GM21447 (cell line): ENCODE measurements around the gene CEP170B.
"Not testable (repeated sequence)": the region's sequence is repeated elsewhere in the genome, so short reads cannot be mapped to it uniquely, and the experiment has no call there.

Experiments
- ATAC-seq: cut with Tn5 transposase; IDR thresholded peaks from one replicate; pipeline ENCODE4 v1.9.1; 2021; ENCODE audit not compliant: unreplicated experiment

Gene CEP170B

DNA sequence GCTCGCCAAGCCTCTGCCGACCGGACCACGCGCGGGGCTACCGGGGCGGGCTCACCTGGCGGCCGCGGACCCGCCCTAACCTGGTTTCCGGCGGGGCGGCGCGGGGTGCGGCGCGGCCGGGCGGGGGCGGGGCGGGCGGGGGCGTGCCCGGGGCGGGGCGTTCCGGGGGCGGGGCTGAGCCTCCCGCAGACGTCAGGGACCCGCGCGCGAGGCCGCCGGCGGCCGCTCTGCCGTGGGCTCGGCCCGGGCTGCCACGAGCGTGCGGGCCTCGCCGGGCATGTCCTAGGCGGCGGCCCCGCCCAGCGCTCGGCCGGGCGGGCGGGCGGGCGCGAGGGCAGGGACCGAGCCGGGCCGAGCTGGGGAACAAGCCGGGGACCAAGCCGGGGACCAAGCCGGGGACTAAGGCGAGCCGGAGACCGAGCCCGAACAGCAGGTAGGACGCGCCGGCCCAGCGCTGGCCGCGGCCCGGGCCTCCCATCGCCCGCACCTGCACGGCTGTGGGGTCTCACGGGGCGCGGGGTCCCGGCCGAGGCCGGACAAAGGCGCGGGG, at the start of gene CEP170B:
TSS of gene CEP170B (plus strand) at position 188 of the 550 bp plus-strand sequence. CDS start 3,183 bp downstream, outside the sequence.
- no peak for ATAC-seq

DNA sequence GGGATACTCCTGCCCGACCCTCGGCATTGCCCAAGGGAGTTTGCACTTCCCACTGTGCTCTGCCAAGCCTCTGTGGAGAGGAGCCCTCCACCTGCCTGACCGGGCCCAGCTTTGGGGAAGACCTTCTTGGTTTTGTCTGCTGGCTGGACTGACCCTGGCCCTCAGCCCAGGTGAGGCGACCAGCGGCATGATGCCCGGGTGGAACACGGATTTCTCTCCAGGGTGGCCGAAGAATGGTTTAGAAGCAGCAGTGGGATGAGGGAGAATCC, 48.5 kb upstream of the CEP170B start:
- no peak for ATAC-seq

DNA sequence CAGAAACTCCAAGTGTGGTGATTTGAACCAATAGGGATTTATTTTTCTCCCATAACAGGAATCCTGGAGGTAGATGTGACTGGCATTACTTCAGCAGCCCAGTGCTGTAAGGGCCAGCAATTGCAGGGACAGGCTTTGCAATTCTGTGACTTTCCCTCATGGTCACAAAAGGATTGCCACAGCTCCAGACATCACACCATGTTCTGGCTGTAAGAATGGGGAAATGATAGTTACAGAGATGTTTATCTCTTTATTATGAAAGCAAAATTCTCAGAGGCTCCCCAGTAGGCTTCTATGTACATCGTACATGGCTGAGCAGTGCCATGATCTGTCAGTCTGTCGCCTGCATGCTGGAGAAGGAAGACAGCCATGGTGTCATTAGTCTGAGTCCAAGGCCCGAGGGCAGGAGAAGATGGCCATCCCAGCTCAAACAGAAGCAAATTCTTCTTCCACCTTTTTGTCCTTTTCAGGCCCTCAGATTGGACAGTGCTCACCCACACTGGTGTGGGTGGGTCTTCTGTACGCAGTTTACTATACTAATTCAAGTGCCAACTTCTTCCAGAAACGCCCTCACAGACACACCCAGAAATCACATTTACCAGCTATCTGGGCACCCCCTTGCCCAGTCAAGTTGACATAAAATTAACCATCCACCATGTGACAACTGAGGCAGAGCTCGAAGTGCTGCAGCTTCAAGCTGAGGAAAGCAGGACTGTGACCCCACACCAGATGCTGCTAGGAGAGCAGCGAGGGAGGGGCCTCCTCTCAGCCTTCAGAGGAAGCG, 46.9 kb upstream of the CEP170B start:
- no peak for ATAC-seq

DNA sequence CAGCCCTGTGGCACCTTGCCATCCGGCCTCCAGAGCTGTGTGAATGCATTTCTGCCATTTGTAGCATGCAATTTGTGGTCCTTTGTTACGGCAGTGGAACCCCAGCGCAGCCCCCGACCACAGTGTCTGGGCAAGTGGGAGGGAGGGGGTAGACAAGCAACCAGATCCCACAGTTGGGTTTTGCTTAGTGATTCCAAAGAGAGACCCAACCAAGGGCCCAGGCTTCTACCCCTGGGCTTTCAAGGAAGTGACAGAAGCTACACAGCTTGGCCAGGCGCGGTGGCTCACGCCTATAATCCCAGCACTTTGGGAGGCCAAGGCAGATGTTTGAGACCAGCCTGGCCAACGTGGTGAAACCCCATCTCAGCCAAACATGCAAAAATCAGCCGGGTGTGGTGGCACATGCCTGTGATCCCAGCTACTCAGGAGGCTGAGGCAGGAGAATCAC, 46.3 kb upstream of the CEP170B start:
- no peak for ATAC-seq

DNA sequence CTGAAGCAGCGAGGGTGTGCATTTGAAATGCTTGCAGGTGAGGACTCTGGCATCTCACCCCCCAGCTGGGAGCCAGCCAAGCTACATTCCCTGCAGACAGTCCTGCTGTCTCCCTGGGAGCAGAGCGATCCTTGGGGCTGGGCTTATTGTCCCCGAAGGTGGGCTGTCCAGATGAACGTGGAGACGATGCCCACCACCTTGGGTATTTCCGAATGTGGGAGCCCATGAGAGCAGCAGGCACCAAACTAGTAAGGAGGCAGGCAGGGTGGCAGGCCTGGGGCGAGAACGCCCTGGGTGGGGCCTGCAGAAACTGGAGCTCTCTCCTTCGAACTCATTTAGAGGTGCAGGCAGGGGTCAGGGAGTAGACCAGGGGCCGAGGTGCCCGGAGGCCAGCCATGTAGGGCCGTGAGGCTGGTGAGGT, 45.7 kb upstream of the CEP170B start:
- ATAC-seq = no peak

DNA sequence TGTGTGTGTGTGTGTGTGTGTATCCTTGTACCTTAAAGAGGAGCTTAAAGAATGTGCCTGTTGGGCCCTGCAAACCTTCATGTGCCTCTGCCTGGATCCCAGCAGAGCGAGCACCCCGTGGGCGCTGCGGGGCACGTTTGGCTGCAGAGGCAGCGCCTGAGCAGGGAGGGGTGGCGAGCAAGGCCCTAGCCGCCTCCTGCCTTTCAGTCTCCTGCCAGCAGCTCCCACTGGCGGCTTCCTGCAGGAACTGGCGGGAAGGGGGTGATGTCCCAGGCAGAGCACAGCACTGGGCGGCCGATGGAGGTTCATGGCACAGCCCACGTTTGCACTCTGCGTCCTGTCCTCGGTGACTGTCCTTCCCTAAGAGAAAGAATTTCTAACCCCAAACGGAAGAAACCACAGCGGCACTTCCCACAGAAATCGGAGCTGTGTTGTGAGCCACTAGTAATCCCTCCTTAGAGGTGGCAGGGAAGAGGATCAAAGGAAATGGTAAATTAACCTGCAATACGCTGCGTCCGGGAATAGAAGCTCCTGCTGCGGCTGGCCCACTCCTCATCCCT, 44.3 kb upstream of the CEP170B start:
- no peak for ATAC-seq

DNA sequence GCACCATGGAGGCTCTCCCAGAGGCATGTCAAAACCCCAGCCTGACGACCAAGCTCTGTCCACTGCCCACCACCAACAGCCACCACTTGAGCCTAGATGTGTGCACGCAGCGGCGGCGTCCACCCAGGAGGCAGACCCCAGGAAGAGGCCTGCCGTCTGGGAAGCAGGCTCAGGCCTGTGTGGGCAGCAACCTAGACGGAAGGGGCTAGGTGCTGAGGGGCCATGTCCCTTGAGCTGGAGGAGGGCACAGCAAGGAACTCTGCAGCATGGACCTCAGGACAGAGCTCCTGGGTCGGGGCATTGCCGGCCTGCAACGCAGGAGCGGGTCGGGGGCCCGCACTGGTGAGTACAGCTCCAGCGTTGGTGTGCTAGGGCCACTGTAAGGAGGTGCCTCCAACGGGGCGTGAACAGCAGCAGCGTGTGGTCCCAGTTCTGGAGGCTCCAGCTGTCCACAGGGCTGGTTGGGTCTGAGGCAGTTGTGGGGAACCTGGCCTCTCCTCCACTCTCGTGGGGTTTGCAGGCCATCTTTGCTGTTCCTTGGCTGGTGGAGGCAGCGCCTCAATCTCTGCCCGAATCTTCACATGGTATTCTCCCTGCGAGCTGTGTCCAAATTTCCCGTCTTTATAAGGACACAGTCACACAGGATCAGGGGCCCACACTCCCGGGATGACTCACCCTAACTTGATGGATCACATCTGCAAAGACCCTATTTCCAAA, 43.7 kb upstream of the CEP170B start:
- ATAC-seq = no peak

DNA sequence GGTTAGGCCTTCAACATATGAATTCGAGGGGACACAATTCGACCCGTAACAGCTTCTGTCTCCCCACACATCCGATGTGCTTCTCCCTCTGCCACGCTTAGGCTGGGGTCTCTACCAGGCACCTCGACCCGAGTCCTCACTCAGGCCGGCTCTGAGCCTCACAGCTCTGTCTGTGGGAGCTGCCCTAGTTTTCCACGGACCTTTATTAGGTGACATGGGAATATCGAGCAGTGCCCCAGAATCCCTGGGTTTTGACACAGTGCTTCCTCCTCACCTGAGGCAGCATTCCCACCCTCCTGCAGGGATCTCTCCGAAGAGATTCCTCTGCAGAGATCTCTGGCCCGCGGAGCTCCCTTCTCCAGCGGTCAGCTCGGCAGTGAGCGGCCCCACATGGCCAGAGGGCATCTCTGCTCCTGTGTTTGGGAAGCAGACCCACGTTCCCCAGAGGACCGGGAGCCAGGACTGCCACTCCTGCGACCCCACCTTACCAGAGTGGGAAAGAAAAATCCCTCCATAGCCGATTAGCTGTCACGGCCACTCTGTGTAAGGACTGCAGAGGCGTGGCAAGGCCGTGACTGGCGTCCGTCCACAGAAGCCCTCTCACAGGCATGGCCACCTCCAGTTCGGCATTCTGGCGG, 43.0 kb upstream of the CEP170B start:
- ATAC-seq = no peak

DNA sequence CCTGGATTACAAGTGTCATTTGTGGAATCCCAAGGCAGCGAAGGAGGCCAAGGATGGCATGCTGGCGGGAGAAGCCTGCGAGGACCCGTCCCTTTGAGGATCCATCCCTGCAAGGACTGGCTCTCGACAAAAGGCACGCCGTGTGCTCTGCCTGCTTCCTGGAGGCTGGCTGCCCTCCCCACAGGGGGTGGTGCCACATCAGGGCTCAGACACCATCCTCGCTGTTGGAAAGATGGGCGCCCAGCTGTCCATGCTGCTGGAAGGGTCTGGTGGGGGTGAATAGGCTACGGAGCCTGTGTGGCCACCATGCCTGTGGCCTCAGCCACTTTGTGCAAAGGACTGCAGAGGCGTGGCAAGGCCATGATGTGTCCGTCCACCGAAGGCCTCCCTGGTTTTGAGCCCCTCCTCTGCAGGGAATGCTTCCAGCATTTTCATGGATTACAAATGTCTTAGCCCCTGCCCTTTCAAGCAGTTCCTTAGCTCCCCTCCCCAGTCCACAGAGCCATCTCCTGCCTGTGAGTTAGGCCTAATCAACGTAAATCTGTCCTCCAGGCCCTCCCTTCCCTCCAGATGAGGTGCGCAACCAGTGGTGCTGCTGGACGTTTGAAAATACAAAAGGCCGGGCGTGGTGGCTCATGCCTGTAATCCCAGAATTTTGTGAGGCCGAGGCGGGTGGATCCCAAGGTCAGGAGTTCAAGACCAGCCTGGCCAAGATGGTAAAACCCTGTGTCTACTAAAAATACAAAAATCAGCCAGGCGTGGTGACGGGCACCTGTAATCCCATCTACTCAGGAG, 42.0 kb upstream of the CEP170B start:
- no peak for ATAC-seq

DNA sequence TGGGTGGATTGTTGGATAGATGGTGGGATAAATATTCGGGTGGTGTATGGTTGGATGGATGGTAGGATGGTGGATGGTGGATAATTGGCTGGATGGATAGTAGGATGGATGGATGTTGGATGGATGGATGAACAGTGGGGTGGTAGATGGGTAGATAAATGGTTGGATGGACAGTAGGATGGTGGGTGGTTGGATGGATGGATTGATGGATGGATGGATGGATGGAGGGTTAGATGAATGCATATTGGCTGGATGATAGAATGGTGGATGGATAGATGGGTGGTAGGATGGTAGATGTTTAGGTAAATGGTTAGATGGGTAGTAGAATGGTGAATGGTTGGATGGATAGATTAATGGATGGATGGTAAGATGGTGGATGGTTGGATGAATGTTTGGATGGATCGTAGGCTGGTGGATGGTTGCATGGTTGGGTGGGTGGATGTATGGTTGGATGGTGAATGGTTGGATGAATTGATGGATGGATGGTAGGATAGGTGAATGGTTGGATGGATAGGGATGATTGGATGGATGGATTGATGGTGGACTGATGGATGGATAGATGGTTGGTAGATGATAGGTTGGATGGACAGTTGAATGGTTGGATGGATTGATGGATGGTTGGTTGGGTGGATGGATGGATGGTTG, 40.6 kb upstream of the CEP170B start:
- ATAC-seq = no peak

DNA sequence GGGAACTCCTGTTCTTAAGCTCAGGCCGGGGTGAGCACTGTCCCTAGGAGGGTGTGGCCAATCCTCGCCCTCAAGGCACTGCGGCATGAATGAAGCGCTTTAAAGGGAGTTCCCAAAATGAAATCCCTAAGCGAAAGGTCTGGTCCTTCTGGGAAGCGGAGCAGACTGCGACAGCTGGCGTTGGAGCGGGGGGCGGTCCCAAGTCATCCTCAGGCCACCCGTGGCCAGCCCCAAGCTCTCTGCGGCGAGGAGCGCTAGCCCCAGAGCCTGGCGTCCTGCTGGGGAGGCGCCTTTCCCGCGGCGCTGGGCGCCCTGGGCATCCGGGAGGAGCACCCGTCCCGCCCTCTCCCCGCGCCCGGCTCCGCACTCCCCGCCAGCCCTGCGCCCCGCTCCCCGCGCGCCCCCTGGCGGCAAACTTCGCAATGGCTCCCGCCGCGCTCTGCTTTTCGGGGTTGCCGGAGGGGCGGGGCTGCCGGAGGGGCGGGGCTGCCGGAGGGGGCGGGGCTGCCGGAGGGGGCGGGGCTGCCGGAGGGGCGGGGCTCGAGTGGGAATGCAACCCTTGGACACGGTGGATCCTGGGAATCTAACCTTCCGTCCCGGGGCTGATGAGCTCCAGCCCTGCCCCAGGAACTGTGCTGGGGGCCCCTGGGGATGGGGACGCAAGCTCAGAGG, 38.7 kb upstream of the CEP170B start:
- ATAC-seq = peak; percentile 72

DNA sequence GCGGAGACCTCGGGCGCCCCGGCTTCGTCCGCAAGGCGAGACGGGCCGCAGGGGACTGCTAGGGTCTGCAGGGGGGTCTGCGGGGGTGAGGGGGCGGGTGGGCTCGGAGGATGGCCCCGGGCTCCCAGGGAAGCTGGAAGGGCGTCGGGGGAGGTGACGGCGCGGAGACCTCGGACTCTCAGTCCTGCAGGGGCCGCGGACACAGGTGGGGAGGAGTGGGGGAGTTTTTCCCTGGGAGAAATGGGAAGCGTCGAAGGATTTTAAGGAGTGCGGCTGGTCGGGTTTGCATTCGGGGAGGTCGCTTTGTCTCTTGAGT, 38.2 kb upstream of the CEP170B start:
- ATAC-seq = no peak

DNA sequence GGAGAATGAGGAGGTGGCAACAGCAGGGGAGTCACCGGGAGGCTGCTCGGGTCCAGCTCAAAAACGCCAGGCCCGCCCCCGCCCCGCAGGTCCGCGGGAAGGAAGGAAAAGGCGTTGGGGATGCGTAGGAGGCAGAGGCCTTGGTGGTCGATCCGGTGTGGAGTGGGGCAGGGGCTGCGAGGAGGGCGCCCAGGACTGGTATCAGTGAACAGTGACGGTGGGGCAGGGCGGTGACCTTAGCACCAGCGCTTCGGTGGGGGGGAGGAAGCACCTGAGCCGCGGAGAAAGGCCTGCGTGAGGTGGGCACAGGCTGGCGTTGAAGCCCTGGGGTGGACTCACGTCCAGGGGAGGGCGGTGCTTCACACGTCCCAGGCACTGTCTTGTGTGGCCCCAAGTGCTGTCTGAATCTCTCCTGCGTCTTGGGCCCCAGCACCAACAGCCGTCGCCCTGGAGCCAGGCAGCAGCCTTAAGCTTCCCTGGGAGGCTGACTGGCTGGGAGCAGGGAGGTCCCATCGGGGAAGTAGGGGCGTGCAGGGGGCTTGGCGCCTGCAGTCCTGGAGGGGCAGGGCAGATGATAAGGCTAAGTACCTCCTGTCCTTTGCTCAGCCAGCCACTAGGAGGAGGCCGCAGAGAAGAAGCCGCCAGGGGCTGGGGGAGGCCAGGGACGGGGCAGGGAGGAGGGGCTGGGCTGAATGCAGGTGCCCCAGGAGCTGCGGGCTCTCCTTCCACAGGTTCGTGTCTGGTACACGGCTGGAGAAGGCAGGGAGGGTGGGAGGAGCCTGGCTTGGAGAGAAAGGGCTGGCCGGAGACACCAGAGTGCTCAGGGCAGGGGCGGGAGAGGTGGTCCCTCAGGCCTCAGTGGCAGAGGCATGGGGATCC, 37.7 kb upstream of the CEP170B start:
- no peak for ATAC-seq

DNA sequence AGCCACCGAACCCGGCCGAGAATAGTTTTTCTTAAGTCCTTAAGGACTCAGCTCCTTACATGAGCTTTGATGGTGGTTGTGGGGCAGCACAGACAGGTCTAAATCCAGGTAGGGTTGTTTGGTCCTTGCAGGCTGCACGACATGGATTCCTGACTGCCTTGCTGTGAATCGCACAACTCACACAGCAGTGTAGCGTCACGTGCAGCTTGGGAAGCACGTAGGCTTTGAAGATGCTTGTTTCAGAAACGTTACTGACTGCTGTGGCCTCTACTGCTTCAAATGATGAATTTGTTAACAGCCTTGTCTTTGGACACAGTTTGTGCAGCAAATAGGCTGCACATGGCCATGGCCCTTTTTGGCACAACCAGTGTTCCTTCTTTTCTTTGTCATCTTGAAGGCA, 34.3 kb upstream of the CEP170B start:
- ATAC-seq = no peak

DNA sequence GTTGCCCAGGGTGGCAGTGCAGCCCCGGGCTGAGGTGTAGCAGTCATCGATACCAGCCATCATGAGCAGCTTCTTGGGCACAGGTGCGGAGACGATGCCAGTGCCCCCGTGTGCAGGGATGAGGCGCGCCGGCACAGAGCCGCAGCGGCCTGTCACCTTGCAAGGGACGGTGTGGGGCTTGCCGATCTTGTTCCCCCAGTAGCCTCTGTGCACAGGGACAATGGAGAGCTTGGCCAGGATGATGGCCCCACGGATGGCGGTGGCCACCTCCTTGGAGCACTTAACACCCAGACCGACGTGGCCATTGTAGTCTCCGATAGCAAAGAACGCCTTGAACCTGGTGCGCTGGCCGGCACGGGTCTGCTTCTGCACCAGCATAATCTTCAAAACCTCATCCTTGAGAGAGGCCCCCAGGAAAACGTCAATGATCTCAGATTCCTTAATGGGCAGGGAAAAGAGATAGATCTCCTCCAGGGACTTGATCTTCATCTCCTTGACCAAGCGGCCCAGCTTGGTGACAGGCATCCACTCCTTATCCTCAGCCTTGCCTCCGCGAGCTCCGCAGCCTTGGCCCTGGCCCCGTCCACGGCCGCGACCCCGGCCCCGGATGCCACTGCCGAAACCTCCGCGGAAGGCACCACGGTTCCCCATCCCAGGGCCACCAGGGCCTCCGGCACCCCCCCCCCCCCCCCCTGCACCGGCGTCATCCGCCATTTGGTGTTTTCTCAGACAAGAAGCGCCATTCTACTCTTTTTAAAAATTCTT, 28.7 kb upstream of the CEP170B start:
- ATAC-seq = not testable (repeated sequence)

DNA sequence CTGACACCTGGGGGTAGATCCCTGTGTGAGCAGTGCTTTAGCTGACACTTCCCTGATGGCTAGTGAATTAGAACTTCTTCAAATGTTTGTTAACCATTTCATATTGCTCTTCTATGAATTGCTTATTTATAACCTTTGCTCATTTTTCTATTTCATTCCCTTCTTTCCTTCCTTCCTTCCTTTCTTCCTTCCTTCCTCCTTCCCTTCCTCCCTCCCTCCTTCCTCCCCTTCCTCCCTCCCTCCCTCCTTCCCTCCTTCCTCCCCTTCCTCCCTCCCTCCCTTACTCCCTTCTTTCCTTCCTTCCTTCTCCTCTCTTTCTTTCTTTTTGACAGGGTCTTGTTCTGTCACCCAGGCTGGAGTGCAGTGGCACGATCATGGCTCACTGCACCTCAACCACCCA, 23.3 kb upstream of the CEP170B start:
- no peak for ATAC-seq

DNA sequence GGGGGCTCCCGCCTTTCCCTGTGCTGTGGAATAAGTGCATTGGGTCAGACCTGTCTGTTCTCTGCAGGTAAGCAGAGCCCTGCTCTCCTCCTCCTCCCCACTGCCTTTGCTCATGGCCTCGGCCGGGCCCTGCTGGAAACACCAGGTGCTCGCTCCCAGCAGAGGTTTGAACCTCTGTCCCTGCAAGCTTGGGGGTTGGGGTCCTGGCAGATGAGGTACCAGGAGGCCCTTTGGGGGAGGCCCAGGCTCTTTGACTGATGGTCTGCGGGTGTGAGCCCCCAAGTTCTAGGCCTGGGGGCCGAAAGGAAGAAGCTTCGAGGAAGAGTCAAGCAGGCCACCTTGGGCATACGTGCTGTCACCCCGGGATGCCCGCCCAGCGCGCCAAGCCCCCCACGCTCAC, 22.1 kb upstream of the CEP170B start:
- ATAC-seq = no peak
